ENCODE measurements around the gene ZG16B. TPM values are rescaled to one million over a fixed set of nuclear protein-coding genes. Genes with fewer than 3 reads are reported as not detected.

Gene ZG16B
- total RNA-seq, 1 donor from 2014 or later: 11.3 TPM

GRCh38 chr16:2821487-2822157, 8.5 kb upstream of the ZG16B start:
- H3K4me3 ChIP-seq: no peak overlapping the region
- no peak overlapping the region for H3K27ac ChIP-seq
- no peaks in the 10 kb centered on the region for H3K4me1 ChIP-seq
- no peaks in the 10 kb centered on the region for H3K9me3 ChIP-seq
- DNase-seq (ENCODE audit: extremely low spot score in 2 of 2): no peak
- intact Hi-C loops (cut with DNase I): no loop called here
- H3K36me3 ChIP-seq: no peaks in the 10 kb centered on the region
- H3K27me3 ChIP-seq: no peaks in the 10 kb centered on the region
- no peak for TF ChIP-seq POLR2AphosphoS5 (IDR thresholded peaks at IDR 0.05; ENCODE audit: insufficient read depth in 1 of 2, low read depth in 1 of 2)
- TF ChIP-seq, protein P1, sequence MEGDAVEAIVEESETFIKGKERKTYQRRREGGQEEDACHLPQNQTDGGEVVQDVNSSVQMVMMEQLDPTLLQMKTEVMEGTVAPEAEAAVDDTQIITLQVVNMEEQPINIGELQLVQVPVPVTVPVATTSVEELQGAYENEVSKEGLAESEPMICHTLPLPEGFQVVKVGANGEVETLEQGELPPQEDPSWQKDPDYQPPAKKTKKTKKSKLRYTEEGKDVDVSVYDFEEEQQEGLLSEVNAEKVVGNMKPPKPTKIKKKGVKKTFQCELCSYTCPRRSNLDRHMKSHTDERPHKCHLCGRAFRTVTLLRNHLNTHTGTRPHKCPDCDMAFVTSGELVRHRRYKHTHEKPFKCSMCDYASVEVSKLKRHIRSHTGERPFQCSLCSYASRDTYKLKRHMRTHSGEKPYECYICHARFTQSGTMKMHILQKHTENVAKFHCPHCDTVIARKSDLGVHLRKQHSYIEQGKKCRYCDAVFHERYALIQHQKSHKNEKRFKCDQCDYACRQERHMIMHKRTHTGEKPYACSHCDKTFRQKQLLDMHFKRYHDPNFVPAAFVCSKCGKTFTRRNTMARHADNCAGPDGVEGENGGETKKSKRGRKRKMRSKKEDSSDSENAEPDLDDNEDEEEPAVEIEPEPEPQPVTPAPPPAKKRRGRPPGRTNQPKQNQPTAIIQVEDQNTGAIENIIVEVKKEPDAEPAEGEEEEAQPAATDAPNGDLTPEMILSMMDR (IDR thresholded peaks at IDR 0.05): no peak
- TF ChIP-seq POLR2A (IDR thresholded peaks at IDR 0.05): no peak

DNA sequence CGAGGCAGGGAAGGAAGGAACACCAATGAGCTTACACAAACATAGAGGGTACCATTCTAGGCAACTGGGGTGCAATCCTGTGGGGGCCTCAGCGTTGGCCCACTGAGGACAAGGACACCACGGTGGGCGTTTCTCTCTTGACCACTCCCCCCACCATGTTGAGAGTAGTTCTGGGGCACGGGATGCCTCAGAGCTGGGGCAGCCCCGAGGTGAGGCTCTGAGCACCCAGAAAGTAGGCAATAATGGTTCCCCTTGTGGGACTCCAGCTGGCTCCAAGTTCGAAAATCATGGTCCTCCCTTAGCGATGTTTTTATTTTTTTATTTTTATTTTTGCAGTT, 8.0 kb upstream of the ZG16B start:
- Histone ChIP-seq H3K4me1 (no peaks in the 10 kb centered on the region), H3K27ac (no peak overlapping the region), H3K27me3 (no peaks in the 10 kb centered on the region), H3K9me3 (no peaks in the 10 kb centered on the region), H3K4me3 (no peak overlapping the region), H3K36me3 (no peaks in the 10 kb centered on the region)
- no peak for DNase-seq (ENCODE audit: extremely low spot score in 2 of 2)
- TF ChIP-seq, protein P1 (IDR thresholded peaks at IDR 0.05): no peak
- TF ChIP-seq POLR2A (IDR thresholded peaks at IDR 0.05): no peak
- no peak for TF ChIP-seq POLR2AphosphoS5 (IDR thresholded peaks at IDR 0.05; ENCODE audit: insufficient read depth in 1 of 2, low read depth in 1 of 2)
- intact Hi-C loops (cut with DNase I): no loop called here

DNA sequence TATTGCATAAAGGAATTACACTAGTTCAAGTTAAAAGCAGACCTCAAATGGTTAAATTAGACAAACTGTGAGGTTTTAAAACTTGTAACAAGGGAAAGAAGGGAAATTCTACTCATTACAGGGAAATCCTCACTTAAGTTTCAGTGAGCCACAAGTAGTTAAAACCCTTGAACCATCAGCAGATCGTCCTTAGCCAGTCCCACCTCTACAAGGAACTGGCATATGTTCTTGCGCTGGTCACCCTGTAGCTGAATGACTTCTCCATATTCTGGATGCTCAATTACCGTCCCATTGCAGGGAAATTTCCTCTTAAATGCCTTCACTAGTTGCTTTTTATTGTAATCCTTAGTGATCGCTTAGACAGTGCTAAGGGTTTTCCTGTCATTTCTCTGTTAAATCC, 7.6 kb upstream of the ZG16B start:
- Histone ChIP-seq H3K27ac (no peak overlapping the region), H3K4me1 (no peaks in the 10 kb centered on the region), H3K27me3 (no peaks in the 10 kb centered on the region), H3K9me3 (no peaks in the 10 kb centered on the region), H3K36me3 (no peaks in the 10 kb centered on the region), H3K4me3 (no peak overlapping the region)
- DNase-seq (ENCODE audit: extremely low spot score in 2 of 2): no peak
- TF ChIP-seq, protein P1 (IDR thresholded peaks at IDR 0.05): no peak
- TF ChIP-seq POLR2AphosphoS5 (IDR thresholded peaks at IDR 0.05; ENCODE audit: insufficient read depth in 1 of 2, low read depth in 1 of 2): no peak
- TF ChIP-seq POLR2A (IDR thresholded peaks at IDR 0.05): no peak
- intact Hi-C loops (cut with DNase I): no loop called here

DNA sequence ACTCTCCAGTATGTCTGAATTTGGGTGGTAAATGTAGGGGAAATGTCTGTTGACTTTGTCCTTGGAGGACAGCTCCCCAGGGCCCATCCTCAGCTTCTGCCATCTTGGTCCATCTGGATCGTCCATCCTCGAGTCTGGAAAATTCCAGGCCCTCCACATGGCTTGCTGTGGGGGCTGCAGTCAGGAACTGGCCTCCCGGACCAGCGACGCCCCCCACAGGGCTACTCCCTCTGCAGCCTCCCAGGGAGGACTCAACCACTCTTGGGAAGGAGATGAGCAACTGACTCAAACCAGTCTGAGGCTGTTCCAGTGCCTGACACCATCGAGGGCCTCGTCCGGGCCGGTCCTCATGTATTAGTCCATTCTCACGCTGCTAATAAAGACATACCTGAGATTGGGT, 5.5 kb upstream of the ZG16B start:
- Histone ChIP-seq H3K4me1 (peaks cover 4% of the 10 kb centered on the region), H3K27ac (no peak overlapping the region), H3K9me3 (no peaks in the 10 kb centered on the region), H3K4me3 (no peak overlapping the region), H3K36me3 (no peaks in the 10 kb centered on the region), H3K27me3 (no peaks in the 10 kb centered on the region)
- TF ChIP-seq POLR2A (IDR thresholded peaks at IDR 0.05) (no peak), POLR2AphosphoS5 (IDR thresholded peaks at IDR 0.05; ENCODE audit: insufficient read depth in 1 of 2, low read depth in 1 of 2) (no peak)
- TF ChIP-seq, protein P1 (IDR thresholded peaks at IDR 0.05): no peak
- intact Hi-C loops (cut with DNase I): no loop called here
- DNase-seq (ENCODE audit: extremely low spot score in 2 of 2): no peak

- H3K27me3 ChIP-seq: no peaks in the 10 kb centered on the region
- no peak overlapping the region for H3K27ac ChIP-seq
- TF ChIP-seq, protein P1 (IDR thresholded peaks at IDR 0.05): no peak
- no peak for TF ChIP-seq POLR2A (IDR thresholded peaks at IDR 0.05)
- TF ChIP-seq POLR2AphosphoS5 (IDR thresholded peaks at IDR 0.05; ENCODE audit: insufficient read depth in 1 of 2, low read depth in 1 of 2): no peak
- H3K9me3 ChIP-seq: no peaks in the 10 kb centered on the region
- intact Hi-C loops (cut with DNase I): no loop called here
- DNase-seq (ENCODE audit: extremely low spot score in 2 of 2): no peak
- H3K4me1 ChIP-seq: peaks cover 10% of the 10 kb centered on the region
- H3K4me3 ChIP-seq: no peak overlapping the region
- no peaks in the 10 kb centered on the region for H3K36me3 ChIP-seq
Observed at GRCh38 chr16:2825049-2825742, 4.9 kb upstream of the ZG16B start.

Measured in vagina (tissue), 2 donors.